HG03066 (cell line): ENCODE measurements around the gene DQX1.
A peak's percentile ranks its signal among the peaks of the same experiment; 100 is the strongest.

Experiments used
- ATAC-seq: cut with Tn5 transposase; IDR thresholded peaks from one replicate; pipeline ENCODE4 v1.9.1; 2021; ENCODE audit warnings: low read depth; ENCODE audit not compliant: unreplicated experiment

DQX1 gene

GRCh38 chr2:74555610-74556103, 29.6 kb upstream of the DQX1 start:
- no peak for ATAC-seq

GRCh38 chr2:74554820-74555531, 28.9 kb upstream of the DQX1 start:
- peak; percentile 55 for ATAC-seq

GRCh38 chr2:74553892-74554819, 28.1 kb upstream of the DQX1 start, which contains the start of the genes DOK1 and LOXL3:
Gene DOK1 (plus strand): TSS chr2:74554720. CDS start chr2:74554755, 35 bp downstream.
Gene LOXL3 (minus strand): TSS chr2:74553942. CDS start chr2:74552634, 1,308 bp downstream.
- peak; percentile 63 for ATAC-seq

GRCh38 chr2:74552914-74553811, 27.1 kb upstream of the DQX1 start:
- no peak for ATAC-seq

- ATAC-seq, result no peak
Measured at GRCh38 chr2:74551942-74552913, 26.2 kb upstream of the DQX1 start.

- ATAC-seq, result no peak
Measured at GRCh38 chr2:74551530-74551929, 25.5 kb upstream of the DQX1 start.

GRCh38 chr2:74550231-74550630, 24.2 kb upstream of the DQX1 start:
- no peak for ATAC-seq

GRCh38 chr2:74548900-74549826, 23.1 kb upstream of the DQX1 start:
- peak; percentile 53 for ATAC-seq

GRCh38 chr2:74548285-74548899, 22.4 kb upstream of the DQX1 start:
- ATAC-seq, result no peak

- no peak for ATAC-seq
Measured at GRCh38 chr2:74546004-74546403, 20.0 kb upstream of the DQX1 start.

GRCh38 chr2:74544634-74545033, 18.6 kb upstream of the DQX1 start:
- no peak for ATAC-seq

- ATAC-seq, result no peak
Measured at GRCh38 chr2:74542978-74543377, 16.9 kb upstream of the DQX1 start.

- no peak for ATAC-seq
Measured at GRCh38 chr2:74540291-74540690, 14.3 kb upstream of the DQX1 start.

- ATAC-seq, result no peak
Measured at GRCh38 chr2:74538881-74539339, 12.9 kb upstream of the DQX1 start.

- ATAC-seq, result no peak
Measured at GRCh38 chr2:74537140-74537539, 11.1 kb upstream of the DQX1 start.

GRCh38 chr2:74536166-74536950, 10.3 kb upstream of the DQX1 start:
- ATAC-seq, result no peak

GRCh38 chr2:74535440-74535965, 9.5 kb upstream of the DQX1 start:
- no peak for ATAC-seq
